HG02870 (cell line): Measurements from ENCODE around the gene SETD2.
"Not testable (repeated sequence)": the region's sequence is repeated elsewhere in the genome, so short reads cannot be mapped to it uniquely, and the experiment has no call there.

Experiments used
- ATAC-seq: cut with Tn5 transposase; IDR thresholded peaks from one replicate; pipeline ENCODE4 v1.9.1; 2021; ENCODE audit warnings: mild to moderate bottlenecking, moderate library complexity; ENCODE audit not compliant: unreplicated experiment

The SETD2 gene

GRCh38 chr3:47164007-47164881, at the start of gene SETD2:
Gene SETD2 (minus strand): TSS chr3:47164113. CDS start chr3:47163924, 189 bp downstream.
- peak; percentile 64 for ATAC-seq

DNA sequence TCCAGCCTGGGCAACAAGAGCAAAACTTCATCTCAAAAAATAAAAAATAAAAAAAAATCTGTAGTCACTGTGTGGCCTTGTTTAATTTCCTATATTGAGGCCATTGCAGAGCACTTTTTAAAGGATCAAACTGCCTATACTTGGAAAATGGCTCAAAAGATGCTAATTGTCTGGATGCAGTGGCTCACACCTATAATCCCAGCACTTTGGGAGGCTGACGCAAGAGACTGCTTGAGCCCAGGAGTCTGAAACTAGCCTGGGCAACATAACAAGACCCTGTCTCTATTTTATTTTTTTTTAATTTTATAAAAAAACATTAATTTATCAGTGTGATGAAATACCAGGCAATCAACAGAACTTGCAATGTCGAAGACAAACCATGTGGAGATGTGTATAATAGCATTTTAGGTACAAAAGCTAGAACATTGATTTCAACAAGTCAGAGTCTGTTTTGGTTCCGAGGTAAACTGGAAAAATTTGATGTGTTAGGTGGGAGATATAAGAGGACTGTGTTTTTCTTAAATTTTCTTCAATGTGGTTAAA, 47.0 kb upstream of the SETD2 start:
- no peak for ATAC-seq

GRCh38 chr3:47206022-47206421, 42.1 kb upstream of the SETD2 start:
- ATAC-seq, result not testable (repeated sequence)

GRCh38 chr3:47204875-47205274, 41.0 kb upstream of the SETD2 start:
- ATAC-seq, result no peak

- no peak for ATAC-seq
Measured at GRCh38 chr3:47202542-47202941, 38.6 kb upstream of the SETD2 start.

DNA sequence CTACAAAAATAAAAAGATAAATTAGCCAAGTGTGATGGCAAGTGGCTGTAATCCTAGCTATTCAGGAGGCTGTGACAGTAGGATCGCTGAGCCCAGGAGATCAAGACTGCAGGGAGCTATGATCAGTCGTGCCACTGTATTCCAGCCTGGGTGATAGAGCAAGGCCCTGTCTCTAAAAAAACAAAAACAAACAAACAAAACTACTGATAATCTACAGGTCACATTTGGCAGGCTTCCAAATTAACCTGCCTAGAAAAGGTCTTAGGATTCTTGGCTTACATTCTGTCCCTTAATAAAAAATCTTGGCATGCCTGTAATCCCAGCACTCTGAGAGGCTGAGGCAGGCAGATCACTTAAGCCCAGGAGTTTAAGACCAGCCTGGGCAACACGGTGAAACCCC, 33.4 kb upstream of the SETD2 start:
- no peak for ATAC-seq

GRCh38 chr3:47194994-47195393, 31.1 kb upstream of the SETD2 start:
- no peak for ATAC-seq

- no peak for ATAC-seq
Measured at GRCh38 chr3:47193871-47194859, 30.3 kb upstream of the SETD2 start.

DNA sequence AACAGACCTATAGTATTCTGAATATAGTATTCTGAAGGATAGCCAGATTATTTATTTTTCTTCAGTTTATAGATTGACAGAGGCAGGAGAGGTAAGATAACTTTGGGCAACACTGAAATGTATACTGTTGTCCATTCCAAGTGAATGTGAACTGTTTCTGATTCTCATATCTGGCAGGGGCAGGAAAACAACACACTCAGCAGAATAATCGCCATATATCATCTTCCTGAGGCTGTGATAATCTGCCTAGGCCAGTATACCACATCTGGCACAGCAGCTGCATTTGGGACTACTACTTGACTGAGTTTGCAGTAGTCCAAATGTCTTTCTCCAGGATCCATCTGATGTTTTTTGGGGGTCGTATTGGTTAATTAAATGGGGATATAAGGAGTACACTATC, 22.4 kb upstream of the SETD2 start:
- ATAC-seq, result no peak

- ATAC-seq, result not testable (repeated sequence)
Measured at GRCh38 chr3:47181685-47182084, 17.8 kb upstream of the SETD2 start.

- not testable (repeated sequence) for ATAC-seq
Measured at GRCh38 chr3:47180011-47180410, 16.1 kb upstream of the SETD2 start.

GRCh38 chr3:47176582-47176981, 12.7 kb upstream of the SETD2 start:
- no peak for ATAC-seq

GRCh38 chr3:47163169-47164006, 525 bp downstream of the SETD2 start:
- ATAC-seq, result peak; percentile 18

- ATAC-seq, result no peak
Measured at GRCh38 chr3:47162697-47163168, 1.2 kb downstream of the SETD2 start.

DNA sequence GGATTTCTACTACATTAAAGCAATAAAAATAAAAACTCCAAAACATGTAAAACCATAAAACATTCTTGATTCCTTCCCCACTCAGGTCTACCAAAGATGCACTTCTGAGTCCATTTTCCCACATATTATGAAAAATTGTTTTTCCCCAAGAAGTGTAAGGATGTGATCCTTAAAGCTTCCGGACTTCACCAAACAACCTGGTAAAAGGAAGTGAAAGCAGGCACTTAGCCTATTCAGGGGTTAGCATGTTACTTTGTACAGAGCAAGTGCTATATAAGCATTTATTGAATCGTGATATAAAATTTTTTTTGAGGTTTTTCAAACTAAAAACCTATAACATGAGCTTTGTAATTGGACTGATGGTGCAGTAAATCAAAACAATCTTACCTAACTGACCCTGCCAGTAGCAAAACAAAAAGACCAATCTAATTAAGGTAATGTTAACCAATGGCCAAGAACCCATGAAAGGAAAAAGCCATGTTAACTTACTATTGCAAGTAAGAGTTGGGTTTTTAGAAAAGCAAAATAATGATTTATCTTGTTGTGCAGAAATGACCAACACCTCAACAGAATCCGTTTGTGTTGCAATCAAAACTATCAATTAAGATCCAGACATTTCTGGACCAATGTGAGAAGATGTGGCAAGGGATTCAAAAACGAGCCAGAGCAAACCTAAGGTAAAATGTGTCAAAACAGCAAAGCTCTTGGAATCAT, 1.8 kb downstream of the SETD2 start:
- ATAC-seq, result no peak

DNA sequence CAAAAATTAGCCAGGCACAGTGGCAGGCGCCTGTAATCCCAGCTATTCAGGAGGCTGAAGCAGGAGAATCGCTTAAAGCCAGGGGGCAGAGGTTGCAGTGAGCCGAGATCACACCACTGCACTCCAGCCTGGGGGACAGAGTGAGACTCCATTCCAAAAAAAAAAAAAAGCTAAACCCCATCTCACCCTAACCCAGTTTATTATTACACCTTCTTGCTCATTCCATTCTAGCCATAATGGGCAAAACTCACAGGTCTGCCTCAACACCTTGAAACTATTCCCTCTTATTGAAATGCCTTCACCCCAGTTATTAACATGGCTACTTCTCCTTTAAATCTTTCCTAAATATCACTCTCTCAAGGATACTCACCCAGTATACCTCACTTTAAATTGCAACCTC, 4.1 kb downstream of the SETD2 start:
- ATAC-seq, result no peak

GRCh38 chr3:47158208-47158607, 5.7 kb downstream of the SETD2 start:
- no peak for ATAC-seq

GRCh38 chr3:47156396-47156795, 7.5 kb downstream of the SETD2 start:
- no peak for ATAC-seq

DNA sequence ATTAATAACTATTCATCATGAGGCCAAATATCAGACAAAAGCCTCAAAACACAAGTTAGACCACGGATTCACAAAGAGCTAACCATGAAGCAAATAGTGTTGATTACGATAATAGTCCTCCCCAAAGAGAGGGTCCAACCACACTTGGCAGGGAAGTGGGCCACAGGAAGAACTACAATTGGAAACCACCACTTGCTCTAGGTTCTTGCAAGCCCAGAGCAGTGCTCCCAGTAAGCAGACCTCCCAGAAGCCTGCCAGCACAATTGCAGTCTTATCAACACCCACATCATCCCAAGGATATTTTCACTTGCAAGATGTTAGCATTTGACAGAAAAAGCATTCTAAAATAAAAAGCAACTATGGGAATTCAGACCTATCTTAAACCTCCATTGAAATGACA, 11.3 kb downstream of the SETD2 start:
- no peak for ATAC-seq

DNA sequence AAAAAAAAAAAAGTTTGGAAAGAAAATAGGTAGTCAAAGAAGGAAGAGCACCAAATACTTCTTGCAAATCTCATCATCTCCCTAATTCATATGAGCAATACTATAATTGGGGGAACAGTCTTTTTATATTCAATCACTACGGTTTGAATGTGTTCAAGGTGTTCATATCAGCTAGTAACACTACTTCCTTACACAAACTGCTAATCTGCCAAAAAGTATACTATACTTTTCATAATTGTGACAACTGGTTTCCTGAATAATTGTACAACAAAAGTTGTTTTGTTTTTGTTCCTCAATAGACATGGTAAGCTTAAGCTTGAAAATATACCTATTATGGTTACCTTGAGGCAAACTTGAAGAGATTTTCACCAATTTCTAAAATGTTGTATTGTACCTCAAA, 12.1 kb downstream of the SETD2 start:
- ATAC-seq, result no peak
